WI38 (cell line): Measurements from ENCODE around the gene LTBP4.

Source experiments
- H3K4me3 ChIP-seq: 2 replicates; pipeline ENCODE4 v1.5.1; 2011; ENCODE audit warnings: low read depth, mild to moderate bottlenecking, control low read depth, low read length
- CTCF ChIP-seq: IDR thresholded peaks from 2 replicates; pipeline ENCODE4 v1.5.1; 2012; ENCODE audit warnings: low read depth, mild to moderate bottlenecking, control low read depth, low read length

Gene LTBP4

GRCh38 chr19:40616178-40616577 is 15.0 kb downstream of the LTBP4 start:
- no peak overlapping the region for H3K4me3 ChIP-seq
- no peak for TF ChIP-seq CTCF

GRCh38 chr19:40616941-40617340 is 15.8 kb downstream of the LTBP4 start:
- no peak for TF ChIP-seq CTCF
- H3K4me3 ChIP-seq: no peak overlapping the region

GRCh38 chr19:40617961-40618360 is 16.8 kb downstream of the LTBP4 start:
- TF ChIP-seq CTCF: no peak
- H3K4me3 ChIP-seq: no peak overlapping the region

GRCh38 chr19:40619333-40620160 is 18.4 kb downstream of the LTBP4 start:
- no peak overlapping the region for H3K4me3 ChIP-seq
- TF ChIP-seq CTCF: no peak

- TF ChIP-seq CTCF: no peak
- H3K4me3 ChIP-seq: no peak overlapping the region
Observed at GRCh38 chr19:40620161-40620485, 19.0 kb downstream of the LTBP4 start.

GRCh38 chr19:40621283-40621682 is 20.1 kb downstream of the LTBP4 start:
- H3K4me3 ChIP-seq: no peak overlapping the region
- TF ChIP-seq CTCF: no peak

- no peak overlapping the region for H3K4me3 ChIP-seq
- no peak for TF ChIP-seq CTCF
Observed at GRCh38 chr19:40621966-40622772, 21.0 kb downstream of the LTBP4 start.
